Astrocyte (in vitro differentiated cells and primary cell): ENCODE data around the gene ENG. TPM values are rescaled to one million over a fixed set of nuclear protein-coding genes. Genes with fewer than 3 reads are reported as not detected.

Experiments
- DNase-seq: peaks from one replicate; pipeline ENCODE4 v3.0.0-alpha.2; 2010; ENCODE audit warnings: low read depth
- FAIRE-seq: peaks from 2 replicates; lab custom pipeline; 2011; peaks lifted over from hg19 to GRCh38; lab: Jason Lieb, UNC
- H2AFZ ChIP-seq: 2 replicates; pipeline ENCODE4 v1.6.0; 2012; ENCODE audit warnings: low read depth, low read length, inconsistent platforms
- H3K27ac ChIP-seq: 2 replicates; pipeline ENCODE4 v1.5.1; 2011; ENCODE audit warnings: low read depth, low read length, inconsistent platforms
- H3K27me3 ChIP-seq: 2 replicates; pipeline ENCODE4 v1.6.0; 2011; ENCODE audit warnings: low read length, inconsistent platforms; ENCODE audit not compliant: insufficient read depth
- H3K36me3 ChIP-seq: 2 replicates; pipeline ENCODE4 v1.5.1; 2011; ENCODE audit warnings: low read length, inconsistent platforms; ENCODE audit not compliant: insufficient read depth
- H3K4me1 ChIP-seq: 2 replicates; pipeline ENCODE4 v1.5.1; 2011; ENCODE audit warnings: low read length, inconsistent platforms; ENCODE audit not compliant: insufficient read depth
- H3K4me2 ChIP-seq: 2 replicates; pipeline ENCODE4 v1.6.0; 2012; ENCODE audit warnings: low read length, inconsistent platforms
- H3K4me3 ChIP-seq: 2 replicates; pipeline ENCODE4 v1.5.1; 2011; ENCODE audit warnings: low read depth, mild to moderate bottlenecking, low read length, inconsistent platforms; ENCODE audit not compliant: insufficient read depth
- H3K79me2 ChIP-seq: 2 replicates; pipeline ENCODE4 v1.6.0; 2012; ENCODE audit warnings: mild to moderate bottlenecking, low read length, inconsistent platforms; ENCODE audit not compliant: insufficient read depth
- H3K9ac ChIP-seq: 2 replicates; pipeline ENCODE4 v1.6.0; 2012; ENCODE audit warnings: mild to moderate bottlenecking, low read length, inconsistent platforms
- H3K9me3 ChIP-seq: 2 replicates; pipeline ENCODE4 v1.5.1; 2012; ENCODE audit warnings: low read depth, mild to moderate bottlenecking, low read length, inconsistent platforms; ENCODE audit not compliant: insufficient read depth
- H4K20me1 ChIP-seq: 2 replicates; pipeline ENCODE4 v1.6.0; 2012; ENCODE audit warnings: low read length, inconsistent platforms; ENCODE audit not compliant: insufficient read depth
- H3K27ac Mint-ChIP-seq: one replicate; pipeline ENCODE4 v1.8.0; 2021; ENCODE audit warnings: mild to moderate bottlenecking, mixed read lengths; ENCODE audit not compliant: unreplicated experiment
- H3K27me3 Mint-ChIP-seq: one replicate; pipeline ENCODE4 v1.8.0; 2021; ENCODE audit warnings: low read depth, mixed read lengths; ENCODE audit not compliant: unreplicated experiment
- H3K36me3 Mint-ChIP-seq: one replicate; pipeline ENCODE4 v1.8.0; 2021; ENCODE audit warnings: low read depth, mixed read lengths; ENCODE audit not compliant: unreplicated experiment
- H3K4me1 Mint-ChIP-seq: one replicate; pipeline ENCODE4 v1.8.0; 2021; ENCODE audit warnings: low read depth, mixed read lengths; ENCODE audit not compliant: unreplicated experiment
- H3K4me3 Mint-ChIP-seq: one replicate; pipeline ENCODE4 v1.8.0; 2021; ENCODE audit warnings: mild to moderate bottlenecking, moderate library complexity, mixed read lengths; ENCODE audit not compliant: unreplicated experiment
- H3K9me3 Mint-ChIP-seq: one replicate; pipeline ENCODE4 v1.8.0; 2021; ENCODE audit warnings: mild to moderate bottlenecking, mixed read lengths; ENCODE audit not compliant: unreplicated experiment
- CTCF ChIP-seq: IDR thresholded peaks from 2 replicates; pipeline ENCODE4 v1.5.1; 2011; ENCODE audit warnings: low read depth, mild to moderate bottlenecking, inconsistent platforms, low read length, moderate library complexity; ENCODE audit not compliant: insufficient read depth
- EZH2 ChIP-seq: IDR thresholded peaks from 2 replicates; pipeline ENCODE4 v1.6.1; 2012; ENCODE audit warnings: mild to moderate bottlenecking, low read length, inconsistent platforms; ENCODE audit not compliant: insufficient read depth
- total RNA-seq: library from RNA; stranded (reverse); gene quantifications from 2 replicates; pipeline ENCODE4 v1.2.1, GENCODE V29; 2021

ENG gene
- total RNA-seq, 1 donor from 2014 or later, result 1.2 TPM

GRCh38 chr9:127877566-127877998, 23.1 kb upstream of the ENG start, which contains the start of gene AK1:
AK1 (minus strand) TSS chr9:127877675; CDS start chr9:127874617, 3,058 bp downstream.
- Mint-ChIP-seq H3K4me1 (peaks cover 7% of the 10 kb centered on the region), H3K27ac (no peak within 1 kb of the TSS), H3K9me3 (no peaks in the 10 kb centered on the region), H3K4me3 (peak within 1 kb of the TSS; percentile 83), H3K27me3 (no peaks in the 10 kb centered on the region), H3K36me3 (peaks cover 2% of the 10 kb centered on the region)
- Histone ChIP-seq H3K27ac (no peak within 1 kb of the TSS), H3K9me3 (no peaks in the 10 kb centered on the region), H3K79me2 (peaks cover 20% of the 10 kb centered on the region), H3K36me3 (no peaks in the 10 kb centered on the region), H3K4me2 (peak within 1 kb of the TSS; percentile 94), H4K20me1 (peaks cover 18% of the 10 kb centered on the region), H3K27me3 (no peaks in the 10 kb centered on the region), H3K4me1 (peaks cover 37% of the 10 kb centered on the region), H3K9ac (peak within 1 kb of the TSS; percentile 77), H3K4me3 (peak within 1 kb of the TSS; percentile 66), H2AFZ (peak within 1 kb of the TSS; percentile 87)
- FAIRE-seq (no peak), DNase-seq (no peak)
- TF ChIP-seq CTCF (no peak), EZH2 (no peak)

GRCh38 chr9:127876764-127877562, 22.5 kb upstream of the ENG start:
- TF ChIP-seq EZH2, result no peak
- TF ChIP-seq CTCF, result no peak
- Histone ChIP-seq H3K36me3 (no peaks in the 10 kb centered on the region), H3K9ac (peak overlapping the region; percentile 77), H3K27ac (no peak overlapping the region), H3K4me1 (peaks cover 40% of the 10 kb centered on the region), H3K27me3 (no peaks in the 10 kb centered on the region), H4K20me1 (peaks cover 18% of the 10 kb centered on the region), H3K4me2 (peak overlapping the region; percentile 94), H3K79me2 (peaks cover 20% of the 10 kb centered on the region), H3K9me3 (no peaks in the 10 kb centered on the region), H2AFZ (peak overlapping the region; percentile 77), H3K4me3 (peak overlapping the region; percentile 66)
- Mint-ChIP-seq H3K27me3 (no peaks in the 10 kb centered on the region), H3K27ac (no peak overlapping the region), H3K36me3 (peaks cover 4% of the 10 kb centered on the region), H3K9me3 (no peaks in the 10 kb centered on the region), H3K4me1 (peaks cover 11% of the 10 kb centered on the region), H3K4me3 (peak overlapping the region; percentile 83)
- no peak for DNase-seq
- FAIRE-seq, result no peak
